ENCODE data around the gene GMPS. TPM values are rescaled to one million over a fixed set of nuclear protein-coding genes. Genes with fewer than 3 reads are reported as not detected.
A peak's percentile ranks its signal among the peaks of the same experiment; 100 is the strongest.

The GMPS gene
- total RNA-seq, 1 experiment from 2014 or later: 136 TPM

- H3K4me3 Mint-ChIP-seq: peak overlapping the region; percentile 77
- H3K27me3 Mint-ChIP-seq (ENCODE audit: low read depth): no peaks in the 10 kb centered on the region
- POLR2A ChIA-PET: interaction anchor here (1.2 to 1.5 kb wide), 3 partner anchors 16 to 124 kb away, joined by 4 to 12 read pairs (median 6); partner anchors contain the start of genes C3orf33 and SLC33A1
- peak overlapping the region; percentile 95 for H3K27ac Mint-ChIP-seq
- H3K36me3 Mint-ChIP-seq: no peaks in the 10 kb centered on the region
- DNase-seq (ENCODE audit: low spot score): no peak
- CTCF ChIA-PET: interaction anchor here (0.6 to 3.5 kb wide), 18 partner anchors 9 to 1318 kb away, joined by 3 to 44 read pairs (median 4); partner anchors contain the start of genes C3orf33, PLCH1 and SLC33A1
- no peaks in the 10 kb centered on the region for H3K9me3 Mint-ChIP-seq
- TF ChIP-seq GABPB1 (CRISPR knock-in tag; IDR thresholded peaks at IDR 0.05) (no peak), USF1 (CRISPR knock-in tag; IDR thresholded peaks at IDR 0.05) (no peak), HMGA2 (CRISPR knock-in tag; IDR thresholded peaks at IDR 0.05) (no peak), NR2C2 (CRISPR knock-in tag; IDR thresholded peaks at IDR 0.05) (no peak), IRF1 (CRISPR knock-in tag; IDR thresholded peaks at IDR 0.05) (no peak), NFATC4 (CRISPR knock-in tag; IDR thresholded peaks at IDR 0.05) (no peak), NFE2L1 (CRISPR knock-in tag; IDR thresholded peaks at IDR 0.05) (no peak), OVOL2 (CRISPR knock-in tag; IDR thresholded peaks at IDR 0.05; ENCODE audit: borderline replicate concordance) (no peak), TEAD4 (CRISPR knock-in tag; IDR thresholded peaks at IDR 0.05) (no peak), EMX1 (CRISPR knock-in tag; IDR thresholded peaks at IDR 0.05) (no peak), HMGXB4 (CRISPR knock-in tag; IDR thresholded peaks at IDR 0.05) (no peak), IRF2 (CRISPR knock-in tag; IDR thresholded peaks at IDR 0.05; ENCODE audit: borderline replicate concordance, low read depth) (no peak), SOX15 (CRISPR knock-in tag; IDR thresholded peaks at IDR 0.05) (no peak), ATF6 (CRISPR knock-in tag; IDR thresholded peaks at IDR 0.05) (no peak), ZNF121 (CRISPR knock-in tag; IDR thresholded peaks at IDR 0.05) (no peak), MXD4 (CRISPR knock-in tag; IDR thresholded peaks at IDR 0.05; ENCODE audit: borderline replicate concordance) (no peak), GRHL2 (CRISPR knock-in tag; IDR thresholded peaks at IDR 0.05; ENCODE audit: insufficient replicate concordance, severe bottlenecking) (no peak), ZNF532 (CRISPR knock-in tag; IDR thresholded peaks at IDR 0.05; ENCODE audit: borderline replicate concordance) (no peak)
- no peak; the same call in 1 of the 2 replicates for ATAC-seq
- H3K4me1 Mint-ChIP-seq: peaks cover 27% of the 10 kb centered on the region
Measured at GRCh38 chr3:155869691-155870090, 759 bp upstream of the GMPS start.
